ENCODE measurements around the gene MCTP1. TPM values are rescaled to one million over a fixed set of nuclear protein-coding genes. Genes with fewer than 3 reads are reported as not detected.

MCTP1 gene
- total RNA-seq, 1 donor from 2014 or later, result 3.4 TPM

DNA sequence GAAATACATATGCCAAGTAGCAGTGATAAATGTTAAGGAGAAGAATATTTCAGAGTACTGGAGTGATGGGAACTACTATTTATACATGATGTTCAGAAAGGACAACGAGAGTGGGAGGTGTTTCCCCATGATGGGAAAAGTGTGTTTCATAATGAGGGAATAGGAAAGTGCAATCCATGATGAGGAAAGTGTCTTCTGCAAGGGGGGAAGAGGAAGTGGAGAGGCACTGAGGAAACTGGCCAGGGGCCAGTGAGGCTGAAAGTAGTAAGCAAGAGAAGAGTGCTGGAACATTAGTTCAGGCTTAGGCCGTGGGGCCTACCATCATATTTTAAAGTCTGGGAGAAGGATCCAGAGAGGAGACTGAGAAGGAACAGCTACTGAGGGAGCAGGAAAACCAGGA lies 339.2 kb downstream of the MCTP1 start:
- Mint-ChIP-seq H3K4me3 (ENCODE audit: unreplicated experiment) (no peak overlapping the region), H3K4me1 (ENCODE audit: low read depth) (no peaks in the 10 kb centered on the region), H3K27me3 (ENCODE audit: low read depth) (peaks cover 1% of the 10 kb centered on the region), H3K9me3 (ENCODE audit: low read depth) (no peaks in the 10 kb centered on the region), H3K27ac (ENCODE audit: unreplicated experiment) (no peak overlapping the region), H3K36me3 (ENCODE audit: low read depth) (no peaks in the 10 kb centered on the region)
- TF ChIP-seq, protein P1, sequence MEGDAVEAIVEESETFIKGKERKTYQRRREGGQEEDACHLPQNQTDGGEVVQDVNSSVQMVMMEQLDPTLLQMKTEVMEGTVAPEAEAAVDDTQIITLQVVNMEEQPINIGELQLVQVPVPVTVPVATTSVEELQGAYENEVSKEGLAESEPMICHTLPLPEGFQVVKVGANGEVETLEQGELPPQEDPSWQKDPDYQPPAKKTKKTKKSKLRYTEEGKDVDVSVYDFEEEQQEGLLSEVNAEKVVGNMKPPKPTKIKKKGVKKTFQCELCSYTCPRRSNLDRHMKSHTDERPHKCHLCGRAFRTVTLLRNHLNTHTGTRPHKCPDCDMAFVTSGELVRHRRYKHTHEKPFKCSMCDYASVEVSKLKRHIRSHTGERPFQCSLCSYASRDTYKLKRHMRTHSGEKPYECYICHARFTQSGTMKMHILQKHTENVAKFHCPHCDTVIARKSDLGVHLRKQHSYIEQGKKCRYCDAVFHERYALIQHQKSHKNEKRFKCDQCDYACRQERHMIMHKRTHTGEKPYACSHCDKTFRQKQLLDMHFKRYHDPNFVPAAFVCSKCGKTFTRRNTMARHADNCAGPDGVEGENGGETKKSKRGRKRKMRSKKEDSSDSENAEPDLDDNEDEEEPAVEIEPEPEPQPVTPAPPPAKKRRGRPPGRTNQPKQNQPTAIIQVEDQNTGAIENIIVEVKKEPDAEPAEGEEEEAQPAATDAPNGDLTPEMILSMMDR (IDR thresholded peaks at IDR 0.05), result no peak
- no peak for DNase-seq (ENCODE audit: low spot score)

DNA sequence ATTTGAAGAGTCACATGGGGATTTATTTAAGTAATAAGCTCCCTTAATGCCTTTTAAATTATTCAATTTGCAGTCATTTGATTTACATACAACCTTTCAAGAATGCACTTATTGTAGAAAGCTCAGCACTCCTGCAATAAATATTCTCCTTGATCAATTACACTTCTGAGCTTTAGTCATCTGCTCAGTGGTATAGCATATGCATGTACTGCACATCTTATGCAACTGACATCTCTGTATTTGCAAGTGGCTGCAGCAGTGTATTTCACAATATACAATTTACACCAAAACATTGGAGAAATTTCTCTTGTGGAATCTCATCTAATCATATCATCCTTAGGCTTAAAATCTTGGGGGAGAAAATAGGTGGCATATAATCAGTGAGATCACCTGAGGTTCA lies 340.7 kb downstream of the MCTP1 start:
- TF ChIP-seq, protein P1 (IDR thresholded peaks at IDR 0.05), result no peak
- H3K4me1 Mint-ChIP-seq (ENCODE audit: low read depth), result no peaks in the 10 kb centered on the region

DNA sequence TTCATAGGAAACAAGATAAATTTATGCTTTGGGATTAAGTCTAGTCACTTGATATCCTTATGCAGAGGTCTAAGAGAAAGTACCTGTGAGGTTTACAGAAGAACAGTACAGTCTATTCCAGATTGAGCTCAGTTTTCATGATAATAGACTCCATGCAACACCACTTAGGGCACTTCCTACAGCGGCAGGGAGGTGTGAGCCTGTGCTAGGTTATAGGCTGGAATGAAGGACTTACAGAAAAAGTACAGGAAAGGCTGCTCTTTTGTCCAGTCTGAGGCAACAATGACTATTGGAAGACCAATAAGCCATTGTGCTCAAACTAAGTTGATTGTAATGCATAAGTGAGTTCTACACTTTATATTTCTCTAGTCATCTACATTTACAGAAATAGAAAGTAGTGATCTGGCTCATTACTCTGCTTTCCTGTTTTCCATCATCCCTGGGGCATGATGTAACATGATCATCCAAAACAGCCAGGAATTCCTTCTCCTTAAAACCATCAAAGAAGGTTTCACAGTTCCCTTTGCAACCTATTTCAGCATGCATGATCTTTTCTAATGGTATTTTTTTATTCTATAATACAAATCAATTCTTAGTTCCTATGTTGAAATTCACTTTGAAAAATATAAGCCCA lies 343.7 kb downstream of the MCTP1 start:
- TF ChIP-seq, protein P1 (IDR thresholded peaks at IDR 0.05), result no peak
- no peak for DNase-seq (ENCODE audit: low spot score)
- Mint-ChIP-seq H3K27ac (ENCODE audit: unreplicated experiment) (no peak overlapping the region), H3K4me3 (ENCODE audit: unreplicated experiment) (no peak overlapping the region), H3K27me3 (ENCODE audit: low read depth) (peaks cover 4% of the 10 kb centered on the region), H3K4me1 (ENCODE audit: low read depth) (no peaks in the 10 kb centered on the region), H3K9me3 (ENCODE audit: low read depth) (no peaks in the 10 kb centered on the region), H3K36me3 (ENCODE audit: low read depth) (no peaks in the 10 kb centered on the region)

More for the DNA sequence above, 340.7 kb downstream of the MCTP1 start:
- Mint-ChIP-seq H3K4me3 (ENCODE audit: unreplicated experiment) (no peak overlapping the region), H3K27ac (ENCODE audit: unreplicated experiment) (no peak overlapping the region), H3K36me3 (ENCODE audit: low read depth) (no peaks in the 10 kb centered on the region), H3K9me3 (ENCODE audit: low read depth) (no peaks in the 10 kb centered on the region), H3K27me3 (ENCODE audit: low read depth) (peaks cover 1% of the 10 kb centered on the region)
- DNase-seq (ENCODE audit: low spot score), result no peak

DNA sequence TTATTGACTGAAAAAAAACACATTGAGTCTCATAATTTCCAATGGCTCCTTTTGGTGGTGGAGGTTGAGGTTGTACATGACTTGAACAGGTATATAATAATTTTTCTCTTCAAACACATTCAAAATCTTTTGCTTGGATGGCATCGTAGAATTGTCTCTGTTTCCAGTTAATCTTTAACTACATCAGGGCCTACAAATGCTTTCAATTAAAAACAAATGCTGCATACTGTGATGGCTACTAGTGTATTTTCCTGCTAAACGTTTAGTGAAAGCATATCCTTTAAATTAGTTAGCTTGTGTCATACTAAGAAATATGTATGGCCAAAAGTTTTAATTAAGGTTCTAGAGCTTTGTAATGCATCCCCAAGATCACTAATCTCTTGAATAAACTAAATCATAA lies 352.6 kb downstream of the MCTP1 start:
- Mint-ChIP-seq H3K36me3 (ENCODE audit: low read depth) (no peaks in the 10 kb centered on the region), H3K9me3 (ENCODE audit: low read depth) (no peaks in the 10 kb centered on the region), H3K27me3 (ENCODE audit: low read depth) (no peaks in the 10 kb centered on the region), H3K4me3 (ENCODE audit: unreplicated experiment) (no peak overlapping the region), H3K27ac (ENCODE audit: unreplicated experiment) (no peak overlapping the region), H3K4me1 (ENCODE audit: low read depth) (peaks cover 6% of the 10 kb centered on the region)
- no peak for DNase-seq (ENCODE audit: low spot score)
- TF ChIP-seq, protein P1 (IDR thresholded peaks at IDR 0.05), result no peak

DNA sequence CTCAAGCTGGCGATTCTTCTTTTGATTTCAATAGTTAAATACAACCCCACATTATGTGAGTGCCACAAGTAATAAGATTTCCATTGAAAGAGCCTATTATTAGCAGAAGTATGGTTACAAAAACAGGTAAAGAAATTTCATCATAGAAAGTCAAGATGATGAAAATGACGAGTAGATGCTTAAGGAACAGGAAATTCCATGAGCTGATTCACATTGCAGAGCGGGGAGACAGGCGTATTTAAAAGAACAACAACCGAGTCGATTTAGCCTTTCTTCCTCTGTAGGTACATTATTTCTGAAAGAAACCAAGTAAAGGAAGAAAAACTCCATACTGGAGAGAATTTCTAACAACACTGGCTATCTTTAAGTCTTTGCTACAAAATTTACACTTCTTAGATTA lies 356.0 kb downstream of the MCTP1 start:
- H3K27me3 Mint-ChIP-seq (ENCODE audit: low read depth), result no peaks in the 10 kb centered on the region
- no peaks in the 10 kb centered on the region for H3K9me3 Mint-ChIP-seq (ENCODE audit: low read depth)
- peaks cover 6% of the 10 kb centered on the region for H3K4me1 Mint-ChIP-seq (ENCODE audit: low read depth)
- H3K27ac Mint-ChIP-seq (ENCODE audit: unreplicated experiment), result peak overlapping the region; percentile 83
- TF ChIP-seq, protein P1 (IDR thresholded peaks at IDR 0.05), result no peak
- H3K4me3 Mint-ChIP-seq (ENCODE audit: unreplicated experiment), result no peak overlapping the region
- no peak for DNase-seq (ENCODE audit: low spot score)
- no peaks in the 10 kb centered on the region for H3K36me3 Mint-ChIP-seq (ENCODE audit: low read depth)
